Stimulated activated CD8-positive, alpha-beta memory T cell treated with anti-CD3 and anti-CD28 coated beads, Interleukin-4, amount 100 ng/mL, for 1 hour (primary cell): ENCODE results near the gene TPSD1.
"Not testable (repeated sequence)": the region's sequence is repeated elsewhere in the genome, so short reads cannot be mapped to it uniquely, and the experiment has no call there.

ENCODE experiments used
- DNase-seq, 2 donors: peaks; one replicate each; pipeline ENCODE4 v3.0.0-alpha.2; 2020; ENCODE audit warnings: low read depth in 2 of 2, low spot score in 1 of 2

The TPSD1 gene

GRCh38 chr16:1262210-1262845, 6.5 kb downstream of the TPSD1 start:
- no peak for DNase-seq

GRCh38 chr16:1262846-1263221, 7.0 kb downstream of the TPSD1 start:
- DNase-seq = no peak

GRCh38 chr16:1263591-1264344, 7.9 kb downstream of the TPSD1 start:
- DNase-seq = no peak

- DNase-seq = no peak
These were observed 8.6 kb downstream of the TPSD1 start for GRCh38 chr16:1264345-1265089.

GRCh38 chr16:1265090-1265630, 9.3 kb downstream of the TPSD1 start:
- DNase-seq = no peak

- DNase-seq = no peak
These were observed 10.0 kb downstream of the TPSD1 start for GRCh38 chr16:1265826-1266225.

- DNase-seq = not testable (repeated sequence)
These were observed 13.5 kb downstream of the TPSD1 start for GRCh38 chr16:1269418-1269817.

- DNase-seq = no peak
These were observed 15.5 kb downstream of the TPSD1 start for GRCh38 chr16:1271380-1271723.

- DNase-seq = not testable (repeated sequence)
These were observed 16.0 kb downstream of the TPSD1 start for GRCh38 chr16:1271724-1272413.

- DNase-seq = no peak
These were observed 16.8 kb downstream of the TPSD1 start for GRCh38 chr16:1272453-1273198.

GRCh38 chr16:1273816-1274215, 17.9 kb downstream of the TPSD1 start:
- DNase-seq = no peak

- no peak for DNase-seq
These were observed 18.9 kb downstream of the TPSD1 start for GRCh38 chr16:1274767-1275166.

- DNase-seq = no peak
These were observed 20.1 kb downstream of the TPSD1 start for GRCh38 chr16:1275791-1276579.

GRCh38 chr16:1276580-1276878, 20.7 kb downstream of the TPSD1 start:
- DNase-seq = no peak

GRCh38 chr16:1277151-1277598, 21.3 kb downstream of the TPSD1 start:
- no peak for DNase-seq

- DNase-seq = no peak
These were observed 21.9 kb downstream of the TPSD1 start for GRCh38 chr16:1277617-1278282.

- no peak for DNase-seq
These were observed 22.6 kb downstream of the TPSD1 start for GRCh38 chr16:1278477-1278876.

- no peak for DNase-seq
These were observed 23.4 kb downstream of the TPSD1 start for GRCh38 chr16:1279081-1279944.
